ENCODE results near the gene ARSG.
"Not testable (repeated sequence)": the region's sequence is repeated elsewhere in the genome, so short reads cannot be mapped to it uniquely, and the experiment has no call there.

The ARSG gene

DNA sequence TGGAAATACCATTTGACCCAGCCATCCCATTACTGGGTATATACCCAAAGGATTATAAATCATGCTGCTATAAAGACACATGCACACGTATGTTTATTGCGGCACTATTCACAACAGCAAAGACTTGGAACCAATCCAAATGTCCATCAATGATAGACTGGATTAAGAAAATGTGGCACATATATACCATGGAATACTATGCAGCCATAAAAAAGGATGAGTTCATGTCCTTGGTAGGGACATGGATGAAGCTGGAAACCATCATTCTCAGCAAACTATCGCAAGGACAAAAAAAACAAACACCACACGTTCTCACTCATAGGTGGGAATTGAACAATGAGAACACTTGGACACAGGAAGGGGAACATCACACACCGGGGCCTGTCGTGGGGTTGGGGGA, 9.3 kb upstream of the ARSG start:
- not testable (repeated sequence) for DNase-seq

DNA sequence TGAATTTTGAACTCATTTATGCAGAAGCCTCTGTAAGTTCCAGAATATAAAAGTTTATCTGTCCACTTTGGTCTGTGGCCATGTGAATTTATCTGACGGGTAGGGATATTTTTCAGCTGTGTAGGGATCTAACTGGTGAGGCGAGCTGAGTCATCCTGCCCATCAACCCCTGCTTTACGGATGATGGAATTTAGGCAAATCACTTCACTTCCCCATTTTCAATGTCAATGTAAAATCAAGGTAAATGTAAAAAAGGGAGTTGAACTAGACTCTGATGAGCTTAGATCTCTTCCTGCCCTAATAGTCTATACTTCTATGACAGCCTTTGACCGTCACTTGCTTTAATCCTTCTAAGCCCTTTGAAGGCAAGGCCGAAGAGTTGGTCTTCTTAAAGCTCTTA, 2.9 kb upstream of the ARSG start:
- DNase-seq: no peak

DNA sequence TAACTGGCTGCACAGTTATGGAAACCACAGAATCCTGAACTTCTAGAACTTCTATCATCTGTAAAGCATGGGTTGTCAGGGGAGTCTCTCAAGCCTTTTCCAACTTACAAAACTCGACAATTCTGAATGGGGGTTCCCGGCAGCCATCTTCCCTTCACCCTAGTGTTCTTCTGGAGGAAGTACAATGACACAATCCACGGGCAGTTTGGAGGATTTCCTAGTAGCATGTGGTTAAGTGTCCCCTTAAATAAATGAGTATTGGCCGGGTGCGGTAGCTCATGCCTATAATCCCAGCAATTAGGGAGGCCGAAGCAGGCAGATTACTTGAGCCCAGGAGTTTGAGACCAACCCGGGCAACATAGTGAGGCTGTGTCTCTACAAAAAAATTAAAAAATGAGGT, 2.5 kb upstream of the ARSG start:
- DNase-seq: no peak

DNA sequence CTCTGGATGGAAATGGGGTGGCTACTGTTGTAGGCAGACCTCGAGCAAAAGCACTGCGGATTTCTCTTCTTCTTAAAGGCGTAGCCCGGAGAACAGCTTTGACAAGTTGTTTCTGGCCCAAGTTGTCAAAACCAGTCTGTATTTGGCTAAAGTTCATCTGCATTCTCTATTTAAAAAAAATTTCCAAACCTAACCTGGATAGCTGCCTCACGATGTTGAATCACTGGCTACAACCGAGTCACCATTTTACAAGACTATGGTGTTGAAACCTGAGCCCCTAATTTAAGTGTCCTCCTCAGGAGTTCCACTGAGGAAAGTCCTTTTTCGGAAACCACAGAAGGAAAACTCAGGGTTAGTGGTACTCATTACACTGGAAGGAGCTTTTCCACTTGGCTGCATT, 1.8 kb upstream of the ARSG start:
- no peak for DNase-seq

DNA sequence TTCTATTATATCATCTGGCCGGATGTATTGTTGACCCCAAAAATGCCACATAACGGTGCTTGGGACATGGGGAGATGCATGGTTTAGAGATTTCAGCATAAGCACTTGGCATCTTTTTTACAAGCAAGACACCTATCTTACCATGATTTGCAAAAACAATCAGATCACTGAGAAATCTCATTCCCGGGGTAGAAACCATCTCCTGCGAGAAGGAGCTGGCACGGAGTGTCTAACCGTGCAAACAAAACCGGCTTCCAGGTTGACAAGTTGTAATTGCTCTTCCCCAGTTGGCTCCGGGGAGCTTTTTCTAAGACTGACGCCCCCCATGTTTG, 1.4 kb upstream of the ARSG start:
- no peak for DNase-seq

DNA sequence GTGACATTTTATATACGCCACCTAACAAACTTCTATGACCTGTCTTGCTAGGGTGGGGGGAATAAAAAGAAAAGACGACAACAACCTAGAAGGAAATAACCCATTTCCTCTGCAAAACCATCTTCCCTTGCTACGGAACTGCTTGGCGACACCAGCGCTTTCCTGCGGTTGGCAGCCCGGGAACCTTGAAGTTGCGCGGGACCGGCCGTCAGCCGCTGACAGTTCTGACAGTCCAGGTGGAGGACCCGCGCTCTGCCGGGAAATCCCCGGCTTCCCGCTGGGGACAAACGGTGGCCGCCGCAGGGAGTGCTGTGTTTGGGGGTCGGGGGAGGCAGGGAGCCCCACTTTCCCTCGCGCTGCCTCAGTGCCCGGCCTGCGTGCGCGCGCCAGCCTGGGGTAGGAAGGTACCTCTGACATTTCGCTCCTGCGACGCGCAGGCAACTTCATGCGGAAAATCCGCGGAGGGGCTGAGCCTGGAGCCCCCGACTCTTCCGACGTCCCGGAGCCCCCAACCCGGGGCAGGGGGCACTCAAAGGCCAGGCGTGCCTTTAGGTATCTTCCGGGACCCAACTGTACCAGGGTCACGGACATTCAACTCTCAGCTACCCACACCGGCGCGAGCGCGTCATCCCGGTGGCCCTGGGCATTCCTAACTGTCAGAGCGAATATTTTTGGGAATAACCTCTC, 884 bp upstream of the ARSG start:
- DNase-seq: no peak

DNA sequence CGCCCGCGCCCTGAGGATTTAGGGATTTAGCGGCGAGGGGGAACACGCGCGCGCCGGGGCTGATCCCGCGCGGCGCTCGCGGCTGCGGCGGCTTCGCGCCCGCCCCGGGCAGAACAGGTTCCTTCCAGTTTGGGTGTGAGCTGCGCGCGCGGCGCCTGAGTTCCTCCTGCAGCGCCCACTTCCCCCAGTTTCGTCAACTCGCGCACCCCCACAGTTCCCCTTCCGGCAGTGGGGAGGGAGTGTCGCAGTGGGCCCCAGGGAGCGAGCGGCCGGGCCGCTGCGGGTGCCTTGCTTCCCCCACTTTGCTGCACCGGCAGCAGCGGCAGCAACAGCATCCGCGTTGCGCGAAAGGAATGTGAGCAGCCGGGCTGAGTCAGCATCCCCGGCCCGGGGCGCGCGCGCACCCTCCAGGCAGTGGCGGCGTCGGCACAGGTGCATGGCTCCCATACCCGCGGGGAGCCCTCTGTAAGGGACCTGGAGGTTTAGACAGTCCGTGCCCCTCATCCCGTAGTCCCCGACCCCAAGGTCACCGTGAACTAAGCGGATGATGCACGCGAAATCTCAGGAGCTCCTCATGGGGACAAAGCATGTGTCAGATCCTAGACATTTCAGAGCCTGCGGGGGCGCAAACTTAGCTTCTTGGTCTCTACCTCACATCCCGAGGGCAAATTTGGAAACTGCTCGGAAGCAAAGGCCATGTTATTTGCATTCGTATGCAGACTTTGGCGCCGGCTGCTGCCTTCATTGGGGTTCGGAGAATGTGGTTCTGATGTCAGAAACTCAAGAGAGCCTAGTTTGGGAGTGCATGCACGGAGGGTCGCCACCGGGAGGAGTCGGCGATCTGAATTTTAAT, 767 bp downstream of the ARSG start:
- DNase-seq: peak; percentile 34

DNA sequence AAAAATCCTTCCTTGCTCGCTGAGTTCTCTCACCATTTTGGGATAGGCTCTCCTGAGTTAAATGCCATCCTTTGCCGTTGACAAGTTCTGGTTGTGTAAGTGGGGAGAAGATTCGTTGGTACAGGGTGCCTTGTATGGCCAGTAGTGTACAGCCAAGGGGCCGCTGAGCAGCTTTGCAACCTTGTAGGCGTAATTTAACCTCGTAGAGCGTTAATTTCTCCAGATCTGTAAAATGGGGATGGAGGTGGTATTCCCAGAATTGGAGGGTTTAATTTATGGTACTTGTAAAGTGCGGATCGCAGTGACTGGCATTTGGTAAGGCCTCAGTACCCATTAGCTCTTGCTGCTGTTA, 1.4 kb downstream of the ARSG start:
- no peak for DNase-seq

DNA sequence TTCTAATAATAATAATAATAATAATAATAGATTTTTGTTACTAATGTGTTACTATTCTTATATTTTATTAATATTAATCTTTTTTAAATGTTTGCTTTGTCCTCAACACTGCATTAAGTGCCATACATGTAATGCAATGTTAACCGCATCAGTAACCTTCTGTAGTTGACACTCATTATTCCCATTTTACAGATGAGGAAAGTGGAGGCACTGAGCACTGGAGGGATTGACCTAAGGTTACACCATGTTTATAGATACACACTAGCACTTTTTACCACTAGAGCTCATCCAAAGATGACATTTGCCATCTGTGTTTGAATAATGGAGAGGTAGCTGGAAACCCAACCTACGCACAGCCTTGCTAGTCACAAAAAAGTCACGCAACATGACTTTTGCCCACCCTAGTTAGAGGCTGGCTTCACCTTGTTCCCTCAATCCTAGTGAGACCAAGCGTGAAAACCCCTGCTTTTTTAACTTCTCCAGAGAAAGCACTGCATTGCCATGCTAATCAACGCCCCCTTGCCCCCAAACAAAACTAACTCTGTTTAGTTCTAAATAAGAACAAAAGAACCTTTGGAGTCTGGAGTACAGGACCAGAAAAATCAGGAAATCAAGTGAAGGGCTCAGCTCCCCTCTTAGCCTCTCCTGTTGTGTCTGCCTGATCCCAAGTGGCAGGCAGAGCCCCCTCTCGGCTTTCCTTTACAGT, 2.3 kb downstream of the ARSG start:
- no peak for DNase-seq

DNA sequence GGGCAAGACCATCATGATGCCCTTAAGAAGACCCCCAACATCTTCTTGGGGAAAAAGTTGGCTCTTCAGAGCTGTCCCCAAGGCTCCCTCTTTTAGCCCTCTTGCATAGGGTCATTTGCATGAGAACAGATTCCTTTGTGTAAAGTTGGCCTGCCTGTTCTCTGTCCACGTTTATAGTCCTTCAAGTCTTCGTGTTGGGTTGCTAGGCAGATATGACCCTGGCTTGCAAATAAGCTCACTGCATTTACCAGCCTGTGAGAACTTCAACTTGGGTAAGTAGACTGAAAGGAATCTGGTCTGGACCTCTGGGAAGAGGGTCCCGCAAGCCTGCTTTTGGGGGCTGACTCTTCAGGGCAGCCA, 2.9 kb downstream of the ARSG start:
- DNase-seq: no peak

DNA sequence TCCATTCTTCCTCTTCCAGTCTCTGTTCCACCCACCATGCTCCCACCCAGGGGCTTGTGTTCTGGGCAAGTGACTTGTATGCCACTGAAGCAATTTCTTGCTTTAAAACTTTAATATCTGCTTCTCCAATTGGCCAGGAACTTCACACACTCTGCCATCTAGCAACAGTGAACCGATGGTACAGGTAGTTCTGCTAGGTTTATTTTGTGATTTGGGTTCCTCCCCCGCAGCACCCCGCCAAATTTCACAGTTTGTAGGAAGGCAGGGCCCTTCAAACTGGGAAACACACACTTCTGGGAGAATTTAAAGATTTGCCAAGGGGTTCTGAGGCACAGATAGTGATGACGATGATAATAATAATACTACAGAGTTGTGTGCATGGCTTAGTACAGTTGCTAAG, 3.3 kb downstream of the ARSG start:
- DNase-seq: no peak

DNA sequence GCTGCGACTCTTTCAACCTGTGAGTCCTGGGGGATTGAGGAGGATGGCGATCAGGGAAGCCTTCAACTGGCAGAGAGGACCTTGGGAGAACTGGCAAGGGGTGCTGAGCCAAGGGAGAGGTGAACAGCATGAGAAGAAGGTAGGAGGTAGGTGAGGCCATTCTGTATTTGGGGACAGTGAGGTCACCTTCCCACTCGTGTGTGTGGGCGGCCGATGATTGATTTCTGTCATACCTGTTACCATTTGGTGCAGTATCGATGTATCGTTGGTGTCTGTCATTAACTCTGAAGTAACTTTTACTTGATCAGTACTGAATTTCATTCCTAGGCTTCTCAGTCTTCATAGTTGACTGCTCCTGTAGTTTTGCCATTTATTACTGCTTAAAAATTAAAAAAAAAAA, 3.8 kb downstream of the ARSG start:
- DNase-seq: no peak

DNA sequence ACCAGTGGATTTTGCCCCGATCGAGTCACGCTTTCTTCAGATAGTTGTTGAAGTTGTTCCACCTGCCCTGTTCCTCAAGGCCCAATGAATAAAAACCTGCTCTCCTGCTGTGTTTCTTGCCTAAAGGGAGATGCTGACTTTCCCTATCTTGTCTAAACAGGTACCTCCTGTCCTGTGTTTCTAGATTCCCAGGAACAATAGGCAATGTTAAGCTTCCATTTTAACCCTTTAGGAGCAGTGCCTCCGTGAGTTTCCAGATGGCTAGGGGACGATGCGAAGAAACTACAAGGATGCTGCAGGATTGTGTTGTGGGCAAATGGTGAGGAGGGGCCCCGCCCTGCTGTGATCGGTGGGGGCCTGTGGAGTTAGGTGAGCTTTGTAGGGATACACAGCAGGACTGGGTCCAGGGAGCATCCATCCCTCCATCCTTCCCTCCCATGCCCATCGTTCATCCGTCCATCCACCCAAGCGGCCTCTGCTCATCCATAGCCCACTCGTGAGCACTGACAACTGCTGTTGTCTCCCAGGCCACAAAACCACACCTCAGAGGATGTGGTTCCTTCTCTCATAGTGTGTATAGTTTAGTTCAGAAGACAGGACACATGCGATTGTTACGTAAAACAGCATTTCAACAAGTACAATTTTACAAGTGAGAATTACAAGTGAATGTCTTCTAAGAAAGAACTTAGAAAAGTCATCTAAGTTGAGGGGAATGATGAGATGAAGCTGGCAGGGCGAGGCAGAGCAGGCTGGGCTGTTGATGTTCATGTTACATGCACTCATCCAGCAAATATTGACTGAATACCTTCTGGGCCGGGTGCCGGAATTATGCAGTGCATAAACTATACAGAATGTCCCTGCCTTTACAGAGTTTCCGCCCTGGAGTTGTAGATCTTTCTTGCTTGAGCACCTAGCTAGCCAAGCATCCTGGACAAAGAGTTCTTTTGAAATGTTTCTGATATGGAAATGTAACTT, 5.2 kb downstream of the ARSG start:
- DNase-seq: no peak

DNA sequence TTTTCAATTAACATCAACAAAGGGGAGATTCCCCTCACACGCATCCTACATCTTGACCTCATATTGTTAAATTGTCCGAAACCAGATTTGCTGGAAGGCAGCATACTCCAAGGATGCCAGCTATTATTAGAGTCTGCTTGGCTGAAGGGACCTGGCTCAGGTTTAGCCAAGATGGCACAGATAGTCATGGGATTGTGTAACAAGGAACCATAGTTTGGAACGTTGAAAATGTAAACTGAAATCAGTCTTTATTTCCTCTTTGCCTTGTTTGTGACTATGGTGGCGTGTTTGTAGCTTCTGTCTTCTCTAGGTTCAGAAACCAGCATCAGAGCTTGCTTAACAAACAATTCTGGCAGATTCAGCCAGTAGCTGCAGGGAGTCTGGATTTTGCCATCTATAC, 5.9 kb downstream of the ARSG start:
- DNase-seq: no peak

DNA sequence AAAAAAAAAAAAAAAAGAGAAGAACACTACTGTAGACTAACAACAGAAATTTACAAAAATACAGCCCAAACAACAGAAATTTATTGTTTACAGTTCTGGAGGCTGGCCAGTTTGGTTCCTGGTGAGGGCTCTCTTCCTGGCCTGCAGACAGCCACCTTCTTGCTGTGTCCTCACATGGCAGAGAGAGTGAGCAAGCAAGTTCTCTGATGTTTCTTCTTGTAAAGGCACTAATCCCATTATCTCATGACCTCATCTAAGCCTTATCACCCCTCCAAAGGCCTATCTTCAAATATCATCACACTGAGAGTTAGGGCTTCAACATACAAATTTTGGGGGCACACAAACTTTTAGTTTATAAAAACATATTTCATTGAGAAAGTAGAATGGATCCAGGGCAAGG, 7.3 kb downstream of the ARSG start:
- no peak for DNase-seq

DNA sequence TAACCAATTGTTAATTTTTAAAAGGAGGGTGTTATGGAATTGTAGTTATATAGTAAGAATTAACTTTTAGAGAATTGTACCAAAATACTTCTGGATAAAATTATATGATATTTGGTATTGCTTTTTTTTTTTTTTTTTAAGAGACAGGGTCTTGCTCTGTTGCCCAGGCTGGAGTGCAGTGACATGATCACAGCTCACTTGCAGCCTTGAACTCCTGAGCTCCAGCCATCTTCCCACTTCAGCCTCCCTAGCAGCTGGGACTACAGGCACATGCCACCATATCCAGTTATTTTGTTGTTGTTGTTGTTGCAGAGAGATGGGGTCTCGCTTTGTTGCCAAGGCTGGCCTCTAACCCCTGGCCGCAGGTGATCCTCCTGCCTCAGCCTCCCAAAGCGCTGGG, 8.5 kb downstream of the ARSG start:
- no peak for DNase-seq

DNA sequence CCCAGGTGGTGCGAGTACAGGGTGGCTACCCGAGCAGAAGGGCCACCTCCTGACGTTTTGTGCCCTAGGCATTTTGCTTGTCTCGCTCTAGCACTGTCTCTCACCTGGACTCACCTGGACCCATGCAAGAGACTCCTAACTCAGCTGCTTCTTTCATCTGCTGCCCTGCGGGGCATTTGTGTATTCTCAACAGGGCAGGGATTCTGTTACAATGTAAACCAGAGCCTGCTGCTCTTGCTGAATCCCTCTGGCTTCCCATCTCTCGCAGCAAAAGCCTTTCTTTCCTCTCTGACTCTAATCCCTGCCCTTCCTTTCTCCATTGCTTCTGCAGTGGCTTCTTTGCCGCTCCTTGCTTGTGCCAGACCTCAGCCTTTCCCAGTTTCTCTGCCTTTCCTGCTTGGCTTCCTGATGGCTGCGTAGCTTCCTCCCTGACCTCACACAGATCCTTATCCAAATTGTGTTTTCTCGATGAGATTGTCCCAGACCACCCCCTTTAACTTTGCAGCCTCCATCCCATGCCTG, 10.2 kb downstream of the ARSG start:
- DNase-seq: peak; percentile 49

DNA sequence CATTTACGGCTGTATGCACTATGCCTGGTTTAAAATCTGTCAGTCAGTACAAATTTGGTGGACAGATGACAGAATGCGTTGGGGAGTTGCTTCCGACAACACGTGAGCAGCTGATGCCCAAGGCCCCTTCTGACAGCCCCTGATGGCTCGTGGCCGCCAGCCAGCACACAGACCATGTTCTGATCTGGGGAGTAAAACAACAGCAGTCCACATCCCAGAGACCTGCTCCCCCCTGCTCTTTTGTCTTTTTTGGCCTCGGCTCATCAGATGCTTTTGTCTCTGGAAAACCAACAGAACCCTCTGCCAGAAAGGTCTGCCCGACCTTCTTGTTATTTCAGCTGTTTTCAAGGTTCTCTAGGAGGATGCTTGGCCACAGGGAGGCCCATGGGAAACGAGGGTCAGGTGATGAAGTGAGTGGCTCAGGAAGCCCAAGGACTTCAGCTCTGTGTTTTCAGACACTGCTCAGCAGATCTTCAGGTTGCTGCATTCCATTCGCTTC, 10.8 kb downstream of the ARSG start:
- no peak for DNase-seq

DNA sequence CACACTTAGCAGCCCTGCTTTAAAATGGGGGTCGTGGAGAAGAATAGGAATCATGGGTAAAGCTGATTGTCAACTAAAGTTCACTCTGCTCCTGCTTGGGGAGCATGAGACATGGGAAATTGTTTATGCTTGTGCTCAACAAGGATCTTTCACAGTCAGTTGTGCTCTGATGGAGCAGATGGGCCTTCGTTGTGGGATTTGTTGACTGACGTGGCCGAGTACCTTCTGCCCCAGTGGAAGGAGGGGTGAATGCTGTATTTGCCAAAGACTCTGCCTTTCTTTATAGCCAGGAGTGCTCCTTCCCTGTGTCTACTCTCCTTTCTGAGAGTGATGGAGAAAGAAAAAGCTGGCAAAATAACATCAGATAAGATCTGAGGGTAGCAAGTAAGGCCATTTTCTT, 11.4 kb downstream of the ARSG start:
- DNase-seq: no peak

DNA sequence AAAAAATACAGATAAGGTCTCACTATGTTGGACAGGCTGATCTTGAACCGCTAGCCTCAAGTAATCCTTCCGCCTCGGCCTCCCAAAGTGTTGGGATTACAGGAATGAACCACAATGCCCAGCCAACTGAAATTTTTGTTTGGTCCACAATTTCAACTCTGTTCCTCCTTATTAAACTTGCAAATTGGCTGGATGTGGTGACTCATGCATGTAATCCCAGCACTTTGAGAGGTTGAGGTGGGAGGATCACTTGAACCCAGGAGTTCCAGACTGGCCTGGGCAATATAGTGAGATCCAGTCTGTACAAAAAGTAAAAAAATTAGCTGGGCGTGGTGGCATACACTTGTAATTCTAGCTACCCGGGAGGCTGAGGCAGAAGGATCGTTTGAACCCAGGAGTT, 13.4 kb downstream of the ARSG start:
- no peak for DNase-seq

DNA sequence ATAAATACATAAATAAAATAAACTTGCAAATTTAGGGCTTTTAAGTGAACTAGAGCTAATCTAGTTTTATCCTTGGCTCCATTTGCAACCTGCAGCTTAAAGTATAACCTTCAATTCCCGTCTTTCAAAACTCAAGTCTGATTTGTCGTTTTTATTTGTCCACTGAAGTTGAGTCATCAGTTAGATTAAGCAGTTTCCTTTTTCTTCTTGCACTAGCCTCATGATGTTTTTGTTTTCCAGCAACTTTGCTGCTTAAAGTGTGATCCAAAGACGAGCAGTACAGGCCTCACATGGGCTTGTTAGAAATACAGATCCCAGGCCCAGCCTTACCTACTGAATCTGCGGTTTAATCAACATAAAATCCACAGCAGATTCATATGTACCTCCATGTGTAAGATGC, 13.8 kb downstream of the ARSG start:
- no peak for DNase-seq

DNA sequence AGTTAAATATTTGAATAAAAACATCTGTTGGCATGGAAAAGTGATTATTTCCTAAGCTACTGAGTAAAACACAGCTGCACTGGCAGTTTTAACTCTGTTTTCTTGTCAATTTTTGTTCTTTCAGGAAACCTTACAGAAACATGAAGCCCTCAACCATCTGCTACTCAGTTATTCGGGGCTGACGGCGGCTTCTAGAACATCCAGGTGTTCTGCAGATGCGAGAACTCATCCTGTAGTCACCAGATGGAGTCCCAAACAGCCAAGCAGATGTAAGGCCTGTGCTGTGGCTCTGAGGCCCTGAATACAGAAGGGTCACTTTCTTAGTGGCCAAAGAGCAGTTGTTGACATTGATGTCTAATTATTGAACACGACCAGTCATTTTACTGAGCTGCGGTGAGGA, 15.5 kb downstream of the ARSG start:
- no peak for DNase-seq

DNA sequence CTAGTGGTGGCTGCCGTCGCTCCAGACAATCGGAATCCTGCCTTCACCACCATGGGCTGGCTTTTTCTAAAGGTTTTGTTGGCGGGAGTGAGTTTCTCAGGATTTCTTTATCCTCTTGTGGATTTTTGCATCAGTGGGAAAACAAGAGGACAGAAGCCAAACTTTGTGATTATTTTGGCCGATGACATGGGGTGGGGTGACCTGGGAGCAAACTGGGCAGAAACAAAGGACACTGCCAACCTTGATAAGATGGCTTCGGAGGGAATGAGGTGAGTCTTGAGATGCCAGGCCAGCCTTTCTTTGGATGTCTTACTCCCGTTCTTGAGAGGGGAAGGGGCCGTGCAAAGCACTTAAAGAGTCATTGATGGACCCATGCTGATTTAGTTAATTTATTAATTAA, 16.1 kb downstream of the ARSG start:
- no peak for DNase-seq

All from NCI-H774 (cell line).